HG03571 (cell line): ENCODE results near the gene ANKRD37.
A peak's percentile ranks its signal among the peaks of the same experiment; 100 is the strongest.

Experiments used
- ATAC-seq: cut with Tn5 transposase; IDR thresholded peaks from one replicate; pipeline ENCODE4 v1.9.1; 2021; ENCODE audit not compliant: unreplicated experiment

ANKRD37 gene

GRCh38 chr4:185379326-185380295 is 17.0 kb upstream of the ANKRD37 start:
- no peak for ATAC-seq

- ATAC-seq: no peak
These were observed 16.3 kb upstream of the ANKRD37 start for GRCh38 chr4:185380320-185380719.

GRCh38 chr4:185381288-185382196 is 15.1 kb upstream of the ANKRD37 start:
- ATAC-seq: no peak

- no peak for ATAC-seq
These were observed 13.9 kb upstream of the ANKRD37 start for GRCh38 chr4:185382754-185383153.

- no peak for ATAC-seq
These were observed 13.2 kb upstream of the ANKRD37 start for GRCh38 chr4:185383451-185383850.

- no peak for ATAC-seq
These were observed 12.6 kb upstream of the ANKRD37 start for GRCh38 chr4:185384061-185384460.

DNA sequence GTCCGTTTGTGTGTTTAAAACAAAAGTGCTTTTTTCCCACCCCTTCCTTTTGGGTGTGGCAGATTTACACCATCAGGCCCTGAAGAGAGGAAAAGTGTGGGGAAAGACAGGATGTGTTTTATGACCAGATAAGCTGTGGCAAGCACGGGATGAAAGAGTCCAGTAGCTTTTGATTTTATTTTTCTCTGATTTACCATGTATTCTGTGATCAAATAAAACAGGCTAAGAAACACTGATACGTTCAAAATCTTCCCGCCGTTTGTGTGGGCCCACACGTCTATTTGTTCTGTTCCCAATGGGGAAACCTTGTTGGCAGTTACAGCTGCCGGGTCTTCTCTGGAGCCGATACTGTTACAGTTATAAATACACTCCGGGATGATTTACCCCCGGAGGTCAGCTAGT is 11.7 kb upstream of the ANKRD37 start:
- no peak for ATAC-seq

- no peak for ATAC-seq
These were observed 8.7 kb upstream of the ANKRD37 start for GRCh38 chr4:185387957-185388356.

- ATAC-seq: no peak
These were observed 5.7 kb upstream of the ANKRD37 start for GRCh38 chr4:185390941-185391340.

DNA sequence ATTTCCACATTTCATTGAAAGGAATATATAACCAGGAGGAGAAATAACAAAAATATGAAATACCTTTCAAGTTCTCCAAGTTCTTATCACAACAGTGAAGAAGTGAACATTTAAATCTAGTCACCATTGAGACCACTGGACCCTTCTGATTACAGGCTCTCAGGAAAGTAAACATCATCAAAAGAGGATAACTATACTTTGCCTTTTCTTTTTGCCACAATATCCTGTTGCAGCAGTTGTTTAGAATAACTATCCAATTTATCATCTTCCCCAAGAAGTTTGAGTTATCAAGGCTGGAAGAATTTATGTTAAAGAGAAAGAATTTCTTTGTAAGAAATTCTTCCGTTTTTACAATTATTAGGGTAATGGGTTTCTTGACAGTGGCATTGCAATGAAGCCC is 4.5 kb upstream of the ANKRD37 start:
- ATAC-seq: no peak

DNA sequence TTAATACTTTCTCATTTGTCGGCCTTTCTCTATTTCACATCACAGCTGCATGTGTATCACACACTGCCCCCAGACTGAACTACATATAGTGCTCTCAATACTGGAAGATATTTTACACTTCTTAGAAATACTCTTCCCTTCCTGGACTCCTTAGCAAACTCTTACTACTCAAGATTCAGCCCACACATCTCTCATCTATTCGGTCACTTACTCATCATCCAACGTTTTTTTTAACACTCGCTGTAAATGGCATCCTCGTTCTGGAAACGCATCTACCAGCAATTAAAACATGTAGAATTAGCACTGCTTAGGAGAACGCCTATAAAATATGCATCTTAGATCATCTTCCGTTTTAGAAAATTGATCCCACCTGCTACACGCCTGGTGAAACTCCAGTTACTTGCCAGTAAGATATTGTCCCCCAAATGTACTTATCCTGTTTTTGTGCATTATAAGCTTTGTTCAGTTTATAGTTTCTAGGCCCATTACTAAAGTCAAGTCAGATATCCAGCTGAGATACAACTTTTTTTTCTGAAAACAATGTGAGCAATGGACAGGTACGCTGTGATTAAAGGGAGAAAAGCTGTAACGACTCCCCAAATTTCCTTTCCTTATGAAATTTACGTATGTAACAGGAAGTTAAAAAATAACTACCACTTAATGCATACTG is 1.9 kb upstream of the ANKRD37 start:
- no peak for ATAC-seq

- no peak for ATAC-seq
These were observed 1.2 kb upstream of the ANKRD37 start, which contains the start of gene LRP2BP for GRCh38 chr4:185395238-185395955. Gene LRP2BP (minus strand): TSS chr4:185395924. CDS start chr4:185378186, 17,738 bp downstream.

DNA sequence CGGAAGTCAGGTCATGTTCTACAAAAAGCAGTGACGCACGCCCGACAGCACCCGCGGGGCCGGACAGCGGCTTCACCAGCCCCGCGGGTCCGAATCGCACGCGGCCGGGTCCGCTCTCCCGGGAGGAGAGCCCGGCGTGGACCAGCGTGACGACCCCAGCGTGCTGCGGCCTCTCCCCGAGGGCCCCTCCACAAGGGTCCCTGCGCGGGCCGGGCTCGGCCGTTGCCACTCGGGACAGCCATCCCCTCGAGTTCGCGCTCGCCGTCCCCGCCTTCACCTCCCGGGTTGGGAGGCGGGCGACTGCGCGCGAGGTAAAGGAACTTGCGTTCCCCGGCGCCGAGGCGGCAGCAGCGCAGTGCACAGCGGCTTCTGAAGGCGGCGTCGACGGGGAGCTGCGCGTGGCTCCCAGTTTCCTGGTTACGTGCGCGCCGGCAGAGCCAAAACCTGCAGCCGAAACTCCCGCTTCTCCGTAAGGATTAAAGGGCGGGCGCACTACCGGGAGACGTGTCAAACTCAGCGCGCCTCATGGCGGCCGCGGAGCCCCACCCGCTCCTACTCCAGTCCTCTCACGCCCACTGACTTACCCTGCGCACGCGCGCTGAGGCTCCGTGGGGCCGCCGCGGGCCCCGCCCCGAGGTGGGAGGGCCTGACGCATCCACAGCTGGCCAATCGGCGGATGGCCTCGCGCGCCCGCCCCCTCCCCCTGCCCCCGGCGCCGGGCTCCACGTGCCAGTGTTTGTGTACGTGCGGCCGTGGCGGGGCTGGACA is 501 bp upstream of the ANKRD37 start:
- peak; percentile 74 for ATAC-seq

- no peak for ATAC-seq
These were observed 2.0 kb downstream of the ANKRD37 start for GRCh38 chr4:185398618-185399017.

- ATAC-seq: no peak
These were observed 2.8 kb downstream of the ANKRD37 start for GRCh38 chr4:185399466-185399865.

GRCh38 chr4:185404031-185404430 is 7.4 kb downstream of the ANKRD37 start:
- no peak for ATAC-seq

DNA sequence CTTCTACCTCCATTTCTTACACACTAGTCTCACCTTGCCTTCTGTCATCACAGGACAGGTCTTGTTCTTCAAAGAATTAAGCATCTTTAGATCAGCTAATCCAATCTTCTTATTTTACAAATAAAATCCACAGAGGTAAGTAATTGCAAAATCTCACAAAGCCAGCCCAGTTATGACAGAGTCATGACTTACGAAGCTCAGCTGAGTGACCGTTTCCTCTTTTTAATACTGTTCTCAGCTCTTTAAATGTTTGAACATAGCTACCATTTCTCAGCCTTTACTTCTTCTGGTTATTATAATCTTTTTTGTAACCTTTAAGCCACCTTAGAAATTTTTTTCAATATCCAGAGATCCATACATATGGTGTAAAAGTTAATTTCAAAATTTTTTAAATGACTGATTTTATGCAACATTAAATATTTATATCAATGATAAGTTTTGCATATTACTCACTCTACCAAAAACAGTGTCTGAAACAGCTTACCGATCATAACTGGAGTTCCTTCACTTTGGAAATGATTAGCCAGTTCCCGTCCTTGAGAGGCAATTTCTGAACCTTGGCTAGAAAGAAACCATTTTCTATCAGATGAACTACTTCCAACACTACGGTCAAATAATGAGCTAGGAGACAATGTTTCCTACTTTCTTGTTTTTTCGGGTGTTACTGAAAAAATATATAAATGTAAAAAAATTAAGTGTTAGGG is 8.8 kb downstream of the ANKRD37 start:
- peak; percentile 67 for ATAC-seq

DNA sequence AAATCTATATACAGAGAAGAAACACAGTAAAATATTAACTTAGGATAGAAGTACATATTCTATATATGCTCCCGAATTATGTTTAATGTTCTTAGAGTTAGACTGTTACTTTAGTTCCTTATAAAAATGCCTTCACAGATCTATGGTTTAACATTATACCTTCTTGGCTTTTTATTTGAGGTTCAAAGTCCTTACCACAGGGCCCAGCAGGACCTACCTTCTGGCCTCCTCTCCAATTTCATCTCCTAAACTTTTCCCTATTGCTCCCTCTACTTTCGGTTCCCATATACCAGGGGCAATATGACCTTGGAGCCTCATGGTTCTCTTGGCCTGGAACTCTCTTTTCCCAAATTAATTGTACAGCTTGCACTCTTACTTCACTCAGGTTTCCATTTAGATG is 11.8 kb downstream of the ANKRD37 start:
- no peak for ATAC-seq

DNA sequence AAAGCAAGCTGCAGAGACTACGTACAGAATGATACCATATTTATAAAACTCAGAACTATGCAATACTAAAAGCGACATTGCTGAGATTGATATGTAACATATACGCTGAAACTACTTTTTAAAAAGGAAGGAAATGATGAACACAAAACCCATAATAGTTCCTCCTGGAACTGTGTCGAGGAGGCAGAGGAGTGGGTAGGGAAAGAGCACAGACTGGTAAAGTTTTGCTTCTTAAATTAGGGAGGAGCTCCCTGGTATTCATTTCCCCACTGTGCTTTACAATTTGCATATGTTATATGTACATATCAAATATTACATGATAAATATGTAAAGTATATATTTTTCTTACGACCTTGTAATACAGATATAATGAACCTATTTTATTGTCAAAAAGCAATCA is 15.2 kb downstream of the ANKRD37 start:
- ATAC-seq: no peak
